Suppressor macrophage treated with lipopolysaccharide for 1 hour (primary cell): ENCODE data around the gene CLIC2.

ENCODE experiments used
- DNase-seq, 3 donors: peaks; one replicate each; pipeline ENCODE4 v3.0.0-alpha.2; 2020 to 2022

Gene CLIC2

GRCh38 chrX:155262970-155263754 lies 71.3 kb downstream of the CLIC2 start:
- no peak for DNase-seq

- no peak for DNase-seq
Observed at GRCh38 chrX:155259752-155260151, 74.7 kb downstream of the CLIC2 start.

- DNase-seq, result no peak
Observed at GRCh38 chrX:155251391-155251790, 83.0 kb downstream of the CLIC2 start.

- DNase-seq, result no peak
Observed at GRCh38 chrX:155247497-155247896, 86.9 kb downstream of the CLIC2 start.

GRCh38 chrX:155246748-155247147 lies 87.7 kb downstream of the CLIC2 start:
- no peak for DNase-seq

GRCh38 chrX:155242300-155242699 lies 92.1 kb downstream of the CLIC2 start:
- peak; percentile 10 to 43 (median 43) for DNase-seq

GRCh38 chrX:155237719-155238118 lies 96.7 kb downstream of the CLIC2 start:
- DNase-seq, result no peak

- DNase-seq, result no peak
Observed at GRCh38 chrX:155235891-155236290, 98.5 kb downstream of the CLIC2 start.

GRCh38 chrX:155231163-155231562 lies 103.3 kb downstream of the CLIC2 start:
- no peak for DNase-seq
